H1 (cell line): ENCODE measurements around the gene PRKCSH. TPM values are rescaled to one million over a fixed set of nuclear protein-coding genes. Genes with fewer than 3 reads are reported as not detected.

Source experiments
- CTCF ChIA-PET: fragments of 300-600 bp; sonication (Branson Sonifier 250); formaldehyde crosslinking; loops from one replicate; lab custom pipeline; 2021; ENCODE audit not compliant: partially characterized antibody; lab: Charles Lee
- POLR2A ChIA-PET: fragments of 300-600 bp; sonication (Branson Sonifier 250); formaldehyde crosslinking; loops from one replicate; lab custom pipeline; 2021; ENCODE audit warnings: inconsistent platforms; ENCODE audit not compliant: partially characterized antibody; lab: Charles Lee
- DNase-seq, 2 experiments: peaks; one replicate each; pipeline versions ENCODE4 v3.0.0 to v3.0.0-alpha.2; 2010 to 2022; ENCODE audit warnings: low spot score in 2 of 2, low read depth in 1 of 2, mixed read lengths in 1 of 2
- FAIRE-seq: peaks from 2 replicates; lab custom pipeline; 2011; peaks lifted over from hg19 to GRCh38; lab: Jason Lieb, UNC
- H2AFZ ChIP-seq: 2 replicates; pipeline ENCODE4 v1.8.1; 2012; ENCODE audit warnings: low read length, inconsistent platforms
- H2AK5ac ChIP-seq: 2 replicates; pipeline ENCODE4 v1.6.1; 2013; ENCODE audit warnings: low read depth, low read length
- H2BK120ac ChIP-seq: replicated peaks from 2 replicates; pipeline ENCODE3; 2013; ENCODE audit warnings: low read depth, low read length, inconsistent platforms
- H2BK12ac ChIP-seq: 2 replicates; pipeline ENCODE4 v1.6.1; 2013; ENCODE audit warnings: low read depth, low read length
- H2BK15ac ChIP-seq: 2 replicates; pipeline ENCODE4 v1.6.1; 2013; ENCODE audit warnings: low read length
- H2BK20ac ChIP-seq: 2 replicates; pipeline ENCODE4 v1.6.1; 2013; ENCODE audit warnings: low read length
- H2BK5ac ChIP-seq: 2 replicates; pipeline ENCODE4 v1.6.1; 2013; ENCODE audit warnings: low read depth, low read length
- H3K14ac ChIP-seq: 2 replicates; pipeline ENCODE4 v1.6.1; 2013; ENCODE audit warnings: inconsistent platforms; ENCODE audit not compliant: insufficient read length
- H3K18ac ChIP-seq: 2 replicates; pipeline ENCODE4 v1.6.1; 2013; ENCODE audit warnings: low read length; ENCODE audit errors: extremely low read depth
- H3K23ac ChIP-seq: 2 replicates; pipeline ENCODE4 v1.6.1; 2013; ENCODE audit warnings: inconsistent platforms; ENCODE audit not compliant: insufficient read length
- H3K23me2 ChIP-seq: 2 replicates; pipeline ENCODE4 v1.6.1; 2013; ENCODE audit warnings: low read depth, low read length
- H3K27ac ChIP-seq: 2 replicates; pipeline ENCODE4 v1.6.1; 2011; ENCODE audit warnings: low read depth, low read length, inconsistent platforms
- H3K27me3 ChIP-seq, 4 experiments: replicated peaks in 1 of 4; 1 replicate in 1 of 4; 2 replicates in 3 of 4; pipeline versions ENCODE4 v1.6.1 to v1.8.1; 2011 to 2013; ENCODE audit warnings: low read length in 3 of 4, mild to moderate bottlenecking in 3 of 4, inconsistent platforms in 2 of 4, mixed read lengths in 2 of 4, moderate library complexity in 1 of 4; ENCODE audit not compliant: control insufficient read depth in 3 of 4, insufficient read depth in 3 of 4; ENCODE audit errors: extremely low read depth in 1 of 4
- H3K36me3 ChIP-seq, 4 experiments: 2 replicates each; pipeline versions ENCODE4 v1.6.1 to v1.8.1; 2011 to 2013; ENCODE audit warnings: mild to moderate bottlenecking in 4 of 4, low read length in 3 of 4, moderate library complexity in 2 of 4, control low read depth in 1 of 4, inconsistent platforms in 1 of 4; ENCODE audit not compliant: insufficient read depth in 4 of 4, control insufficient read depth in 2 of 4
- H3K4ac ChIP-seq: replicated peaks from 2 replicates; pipeline ENCODE3; 2013; ENCODE audit warnings: low read length, low read depth, mixed read lengths, inconsistent platforms; ENCODE audit not compliant: insufficient read length
- H3K4me1 ChIP-seq, 4 experiments: replicated peaks in 1 of 4; 1 replicate in 1 of 4; 2 replicates in 3 of 4; pipeline versions ENCODE4 v1.6.1 to v1.8.1; 2011 to 2013; ENCODE audit warnings: low read length in 3 of 4, inconsistent platforms in 2 of 4, mixed read lengths in 1 of 4; ENCODE audit not compliant: insufficient read depth in 4 of 4, control insufficient read depth in 3 of 4
- H3K4me2 ChIP-seq, 2 experiments: 2 replicates each; pipeline versions ENCODE4 v1.6.1 to v1.8.1; 2011 to 2013; ENCODE audit warnings: low read depth in 2 of 2, low read length in 2 of 2, control low read depth in 1 of 2, inconsistent platforms in 1 of 2, mild to moderate bottlenecking in 1 of 2; ENCODE audit not compliant: insufficient read depth in 1 of 2
- H3K4me3 ChIP-seq, 4 experiments: fragments of 200-600, 300-600 bp in 1 of 4; sonication (generic), shearing (Covaris generic), sonication (Bioruptor Twin) in 1 of 4; 2 replicates each; pipeline versions ENCODE4 v1.5.1 to v1.8.1; 2011 to 2016; ENCODE audit warnings: low read length in 4 of 4, low read depth in 3 of 4, control low read depth in 2 of 4, inconsistent platforms in 2 of 4, mild to moderate bottlenecking in 2 of 4, mixed read lengths in 1 of 4, moderate library complexity in 1 of 4; ENCODE audit not compliant: insufficient read depth in 2 of 4; ENCODE audit errors: extremely low read depth in 1 of 4
- H3K56ac ChIP-seq: replicated peaks from 2 replicates; pipeline ENCODE3; 2013; ENCODE audit warnings: low read depth, mild to moderate bottlenecking, mixed read lengths, low read length, inconsistent platforms; ENCODE audit not compliant: insufficient read length
- H3K79me1 ChIP-seq: 2 replicates; pipeline ENCODE4 v1.6.1; 2013; ENCODE audit warnings: low read depth, low read length, control low read depth
- H3K79me2 ChIP-seq, 2 experiments: 2 replicates each; pipeline versions ENCODE4 v1.6.1 to v1.8.1; 2012 to 2013; ENCODE audit warnings: low read length in 2 of 2, mild to moderate bottlenecking in 2 of 2, inconsistent platforms in 1 of 2; ENCODE audit not compliant: insufficient read depth in 2 of 2, control insufficient read depth in 1 of 2
- H3K9ac ChIP-seq, 4 experiments: replicated peaks in 1 of 4; 1 replicate in 1 of 4; 2 replicates in 3 of 4; pipeline versions ENCODE4 v1.6.1 to v1.8.1; 2011 to 2013; ENCODE audit warnings: low read depth in 3 of 4, low read length in 3 of 4, control low read depth in 2 of 4, mild to moderate bottlenecking in 2 of 4, moderate library complexity in 2 of 4, inconsistent platforms in 1 of 4; ENCODE audit errors: extremely low read depth in 1 of 4
- H3K9me3 ChIP-seq, 2 experiments: 2 replicates each; pipeline versions ENCODE4 v1.6.1 to v1.8.1; 2012 to 2013; ENCODE audit warnings: mild to moderate bottlenecking in 2 of 2, moderate library complexity in 2 of 2, control low read depth in 1 of 2, inconsistent platforms in 1 of 2, low read depth in 1 of 2, low read length in 1 of 2, mixed read lengths in 1 of 2; ENCODE audit not compliant: insufficient read depth in 2 of 2
- H4K20me1 ChIP-seq, 2 experiments: replicated peaks in 1 of 2; 2 replicates each; pipeline versions ENCODE3 to v1.8.1; 2011 to 2013; ENCODE audit warnings: inconsistent platforms in 2 of 2, low read length in 2 of 2, mild to moderate bottlenecking in 1 of 2; ENCODE audit not compliant: insufficient read depth in 2 of 2, control insufficient read depth in 1 of 2
- H4K5ac ChIP-seq: 2 replicates; pipeline ENCODE4 v1.6.1; 2013; ENCODE audit warnings: low read length, low read depth, mixed read lengths, inconsistent platforms; ENCODE audit not compliant: insufficient read length
- H4K8ac ChIP-seq: 2 replicates; pipeline ENCODE4 v1.8.0; 2013; ENCODE audit warnings: mild to moderate bottlenecking, moderate library complexity, low read length, inconsistent platforms; ENCODE audit not compliant: insufficient read depth; ENCODE audit errors: extremely low read depth
- H4K91ac ChIP-seq: replicated peaks from 2 replicates; pipeline ENCODE3; 2013; ENCODE audit warnings: low read length, mixed read lengths, inconsistent platforms; ENCODE audit not compliant: insufficient read length
- ATF3 ChIP-seq: IDR thresholded peaks from 2 replicates; pipeline ENCODE4 v1.6.1; 2011; ENCODE audit warnings: low read depth, mild to moderate bottlenecking, low read length; ENCODE audit not compliant: insufficient read depth
- BRCA1 ChIP-seq: IDR thresholded peaks from 2 replicates; pipeline ENCODE4 v1.6.1; 2012; ENCODE audit warnings: low read depth, low read length, improper control_type of control experiment
- CEBPB ChIP-seq: IDR thresholded peaks from 2 replicates; pipeline ENCODE4 v1.6.1; 2012; ENCODE audit warnings: low read depth, low read length
- EGR1 ChIP-seq: IDR thresholded peaks from 2 replicates; pipeline ENCODE4 v1.6.1; 2011; ENCODE audit warnings: low read depth, low read length, borderline replicate concordance
- JUN ChIP-seq: IDR thresholded peaks from 2 replicates; pipeline ENCODE4 v1.6.1; 2011; ENCODE audit warnings: low read depth, mild to moderate bottlenecking, improper control_type of control experiment, low read length
- JUND ChIP-seq: IDR thresholded peaks from 2 replicates; pipeline ENCODE4 v1.6.1; 2011; ENCODE audit warnings: mild to moderate bottlenecking, improper control_type of control experiment, low read length
- RFX5 ChIP-seq: IDR thresholded peaks from 2 replicates; pipeline ENCODE4 v1.6.1; 2011; ENCODE audit warnings: low read depth, low read length, improper control_type of control experiment, borderline replicate concordance
- SRF ChIP-seq: IDR thresholded peaks from 2 replicates; pipeline ENCODE4 v1.6.1; 2011; ENCODE audit warnings: mild to moderate bottlenecking, low read depth, low read length, moderate library complexity
- SUZ12 ChIP-seq: fragments of 200-600 bp; sonication (generic); IDR thresholded peaks from 2 replicates; pipeline ENCODE4 v1.6.1; 2012; ENCODE audit warnings: mild to moderate bottlenecking, inconsistent platforms, low read length, moderate library complexity, mixed read lengths
- TCF12 ChIP-seq: IDR thresholded peaks from 2 replicates; pipeline ENCODE4 v1.6.1; 2011; ENCODE audit warnings: low read depth, mild to moderate bottlenecking, low read length
- ZNF274 ChIP-seq: IDR thresholded peaks from 2 replicates; pipeline ENCODE4 v1.7.0; 2012; ENCODE audit warnings: low read length, borderline replicate concordance; ENCODE audit errors: extremely low read depth
- WGBS, 2 experiments: shearing (Covaris generic) in 1 of 2; methylation state at CpG; one replicate each; pipeline versions ENCODE4 v1.1.6 to v1.1.7; 2013 to 2015; ENCODE audit warnings: low lambda C conversion rate in 2 of 2, mixed read lengths in 2 of 2, inconsistent platforms in 1 of 2, low coverage in 1 of 2, missing lambda C conversion rate in 1 of 2; ENCODE audit not compliant: insufficient replicate concordance in 2 of 2, insufficient coverage in 1 of 2, insufficient read length in 1 of 2; ENCODE audit errors: extremely low coverage in 1 of 2, missing lambda C conversion rate in 1 of 2; 5-methylcytosine and 5-hydroxymethylcytosine counted together
- polyA plus RNA-seq, 7 experiments: library from polyadenylated mRNA; depleted of rRNA in 3 of 7; stranded (reverse) in 5 of 7; unstranded in 2 of 7; fragments of >200 nt in 5 of 7; fragments of 200-250 nt in 2 of 7; gene quantifications; 1 replicate in 5 of 7; 2 replicates in 1 of 7; 4 replicates in 1 of 7; pipeline versions ENCODE4 v1.2.1 to v1.2.3, GENCODE V29; 2011 to 2013; ENCODE audit warnings: missing spikeins in 2 of 7, mixed read lengths in 2 of 7
- total RNA-seq: library from RNA; stranded (reverse); fragmentation: NEBNext Ultra II Directional; extraction: Animal tissue kit (Norgen Biotek cat#: 25700); gene quantifications from 2 replicates; pipeline ENCODE4 v1.2.1, GENCODE V29; 2021

The PRKCSH gene
- total and polyA plus RNA-seq, 2 of the 8 experiments (the other 6 are each of a cell fraction or from before 2014, with no cell fraction given): 97.2 to 337 TPM

GRCh38 chr19:11453468-11454341 is 18.3 kb downstream of the PRKCSH start:
- Histone ChIP-seq H2BK5ac (peak overlapping the region; percentile 97), H4K5ac (peak overlapping the region; percentile 76), H3K36me3 (peaks cover under 1 to 13% (median 8%) of the 10 kb centered on the region in 4 experiments; a peak in 5 of 8 replicates), H3K27me3 (no peaks in the 10 kb centered on the region), H2BK12ac (peak overlapping the region; percentile 99; the same call in 1 of the 2 replicates), H3K56ac (no peak overlapping the region), H3K14ac (no peak overlapping the region), H3K18ac (0 out of 2 replicates have a peak overlapping the region, but pooled peaks have one; percentile 34), H3K9me3 (no peaks in the 10 kb centered on the region), H2AK5ac (peak overlapping the region; percentile 98), H3K79me2 (no peaks in the 10 kb centered on the region), H2BK15ac (peak overlapping the region; percentile 99; the same call in 1 of the 2 replicates), H4K8ac (0 out of 2 replicates have a peak overlapping the region, but pooled peaks have one; percentile 31), H4K91ac (peak overlapping the region; percentile 96), H4K20me1 (peaks cover 0 to 2% of the 10 kb centered on the region in 2 experiments), H3K23me2 (no peaks in the 10 kb centered on the region), H3K4me1 (peaks cover 2 to 21% (median 7%) of the 10 kb centered on the region in 4 experiments), H3K4me2 (no peak overlapping the region; a peak in 1 of 4 replicates), H3K4me3 (no peak overlapping the region), H3K23ac (no peak overlapping the region), H2BK20ac (peak overlapping the region; percentile 91), H3K4ac (peak overlapping the region; percentile 93), H3K9ac (no peak overlapping the region; a peak in 1 of 7 replicates), H3K27ac (no peak overlapping the region), H2AFZ (no peak overlapping the region), H2BK120ac (peak overlapping the region; percentile 81), H3K79me1 (no peaks in the 10 kb centered on the region)
- WGBS, 2 experiments: 92% methylated on average over 15 of the region's 27 CpGs; no CpG with 5 or more reads in 1 of the 2 experiments
- FAIRE-seq (peak; percentile 42), DNase-seq (peak in 1 of 2 experiments; percentile 70)
- CTCF ChIA-PET: interaction anchor here (0.6 to 2.7 kb wide), 8 partner anchors 11 to 118 kb away, joined by 3 to 15 read pairs (median 4); no protein-coding TSS in a partner anchor
- POLR2A ChIA-PET: interaction anchor here (1.7 to 2.7 kb wide), 2 partner anchors 11 to 28 kb away, joined by 5 to 14 read pairs; partner anchors contain the start of gene ELAVL3
- no peak for TF ChIP-seq ATF3
- TF ChIP-seq CEBPB: no peak
- no peak for TF ChIP-seq BRCA1
- no peak for TF ChIP-seq SRF
- TF ChIP-seq JUN: no peak
- TF ChIP-seq TCF12: no peak
- TF ChIP-seq JUND: no peak
- TF ChIP-seq EGR1: no peak
- TF ChIP-seq RFX5: no peak
- TF ChIP-seq ZNF274: no peak
- no peak for TF ChIP-seq SUZ12
